ENCODE data around the gene FBLN2. TPM values are rescaled to one million over a fixed set of nuclear protein-coding genes. Genes with fewer than 3 reads are reported as not detected.

FBLN2 gene
- total and polyA plus RNA-seq, 5 donors, result 124 to 323 (median 257) TPM

DNA sequence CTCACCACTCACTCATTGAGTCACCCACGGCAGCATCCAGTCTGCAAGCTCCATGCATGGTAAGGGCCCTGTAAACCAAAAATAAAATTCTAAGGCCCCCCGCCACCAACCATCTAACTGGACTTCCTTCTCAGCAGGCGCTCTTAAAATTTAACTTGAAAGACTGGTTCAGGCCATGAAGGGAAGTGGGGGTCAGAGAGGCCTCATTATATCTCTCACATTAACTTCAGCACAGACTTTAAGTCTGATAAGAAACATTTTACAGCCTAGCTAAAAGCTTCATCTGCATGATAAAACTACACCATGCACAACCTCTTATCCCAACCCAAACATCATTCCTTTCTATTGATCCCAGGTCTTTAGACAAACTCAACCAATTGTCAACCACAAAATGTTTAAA is 38.5 kb downstream of the FBLN2 start:
- Histone ChIP-seq H3K4me3 (ENCODE audit: low read length) (no peak overlapping the region), H3K27ac (ENCODE audit: low read length) (no peak overlapping the region), H3K27me3 (ENCODE audit: control insufficient read depth, insufficient read depth) (no peaks in the 10 kb centered on the region), H3K9me3 (ENCODE audit: control insufficient read depth, low read length) (no peaks in the 10 kb centered on the region), H3K4me1 (ENCODE audit: control insufficient read depth, insufficient read depth, low read length) (no peaks in the 10 kb centered on the region)
- ATAC-seq (no peak), DNase-seq (no peak)
- WGBS, result 76% methylated on average over 3 of the region's 3 CpGs
- intact Hi-C loops (cut with DNase I), result no loop called here

- no peaks in the 10 kb centered on the region for H3K4me1 ChIP-seq (ENCODE audit: control insufficient read depth, insufficient read depth, low read length)
- intact Hi-C loops (cut with DNase I), result no loop called here
- H3K27ac ChIP-seq (ENCODE audit: low read length), result no peak overlapping the region
- WGBS, result 75% methylated on average over 16 of the region's 16 CpGs
- H3K27me3 ChIP-seq (ENCODE audit: control insufficient read depth, insufficient read depth), result no peaks in the 10 kb centered on the region
- H3K4me3 ChIP-seq (ENCODE audit: low read length), result no peak overlapping the region
- no peaks in the 10 kb centered on the region for H3K9me3 ChIP-seq (ENCODE audit: control insufficient read depth, low read length)
- ATAC-seq (no peak), DNase-seq (peak in 2 of 3 donors; percentile 52 to 55)
Observed at GRCh38 chr3:13588221-13588701, 39.3 kb downstream of the FBLN2 start.

GRCh38 chr3:13588993-13589392 is 40.1 kb downstream of the FBLN2 start:
- no peak overlapping the region for H3K27ac ChIP-seq (ENCODE audit: low read length)
- ATAC-seq, result no peak
- 74% methylated on average over 4 of the region's 4 CpGs for WGBS

GRCh38 chr3:13590841-13591520 is 42.1 kb downstream of the FBLN2 start:
- 89% methylated on average over 3 of the region's 3 CpGs for WGBS
- no peak for ATAC-seq
- no peaks in the 10 kb centered on the region for H3K27me3 ChIP-seq (ENCODE audit: control insufficient read depth, insufficient read depth)

More at GRCh38 chr3:13588993-13589392, 40.1 kb downstream of the FBLN2 start:
- H3K4me1 ChIP-seq (ENCODE audit: control insufficient read depth, insufficient read depth, low read length), result no peaks in the 10 kb centered on the region
- no peaks in the 10 kb centered on the region for H3K9me3 ChIP-seq (ENCODE audit: control insufficient read depth, low read length)
- no peaks in the 10 kb centered on the region for H3K27me3 ChIP-seq (ENCODE audit: control insufficient read depth, insufficient read depth)
- no peak for DNase-seq
- H3K4me3 ChIP-seq (ENCODE audit: low read length), result no peak overlapping the region
- intact Hi-C loops (cut with DNase I), result no loop called here

DNA sequence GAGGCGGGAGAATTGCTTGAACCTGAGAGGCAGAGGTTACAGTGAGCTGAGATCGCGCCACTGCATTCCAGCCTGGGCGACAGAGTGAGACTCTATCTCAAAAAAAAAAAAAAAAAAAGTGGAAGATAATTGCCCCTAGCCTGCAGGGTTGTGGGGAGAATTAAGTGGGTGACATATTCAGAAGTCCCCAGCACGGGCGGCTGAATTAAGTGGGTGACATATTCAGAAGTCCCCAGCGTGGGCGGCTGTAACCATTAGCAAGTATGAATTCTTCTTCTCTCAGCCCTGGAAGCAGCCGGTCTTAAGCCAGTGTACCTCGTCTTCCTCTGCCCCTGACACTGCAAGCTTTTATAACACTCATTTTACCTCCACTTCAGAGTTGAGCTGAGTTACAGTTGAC is 44.7 kb downstream of the FBLN2 start:
- peak in 1 of 3 donors; percentile 15 for DNase-seq
- H3K4me3 ChIP-seq (ENCODE audit: low read length), result no peak overlapping the region
- H3K27me3 ChIP-seq (ENCODE audit: control insufficient read depth, insufficient read depth), result no peaks in the 10 kb centered on the region
- ATAC-seq, result no peak
- H3K27ac ChIP-seq (ENCODE audit: low read length), result no peak overlapping the region
- 84% methylated on average over 10 of the region's 10 CpGs for WGBS
- intact Hi-C loops (cut with DNase I), result no loop called here
- no peaks in the 10 kb centered on the region for H3K9me3 ChIP-seq (ENCODE audit: control insufficient read depth, low read length)
- H3K4me1 ChIP-seq (ENCODE audit: control insufficient read depth, insufficient read depth, low read length), result no peaks in the 10 kb centered on the region

More at GRCh38 chr3:13590841-13591520, 42.1 kb downstream of the FBLN2 start:
- Histone ChIP-seq H3K9me3 (ENCODE audit: control insufficient read depth, low read length) (no peaks in the 10 kb centered on the region), H3K4me3 (ENCODE audit: low read length) (no peak overlapping the region), H3K27ac (ENCODE audit: low read length) (no peak overlapping the region), H3K4me1 (ENCODE audit: control insufficient read depth, insufficient read depth, low read length) (no peaks in the 10 kb centered on the region)
- no peak for DNase-seq
- intact Hi-C loops (cut with DNase I), result no loop called here

GRCh38 chr3:13594146-13594545 is 45.2 kb downstream of the FBLN2 start:
- intact Hi-C loops (cut with DNase I), result no loop called here
- DNase-seq (peak in 1 of 3 donors; percentile 12), ATAC-seq (no peak)
- WGBS, result 74% methylated on average over 8 of the region's 8 CpGs
- Histone ChIP-seq H3K9me3 (ENCODE audit: control insufficient read depth, low read length) (no peaks in the 10 kb centered on the region), H3K27ac (ENCODE audit: low read length) (no peak overlapping the region), H3K4me1 (ENCODE audit: control insufficient read depth, insufficient read depth, low read length) (peaks cover 2% of the 10 kb centered on the region), H3K27me3 (ENCODE audit: control insufficient read depth, insufficient read depth) (no peaks in the 10 kb centered on the region), H3K4me3 (ENCODE audit: low read length) (no peak overlapping the region)

- peaks cover 2% of the 10 kb centered on the region for H3K4me1 ChIP-seq (ENCODE audit: control insufficient read depth, insufficient read depth, low read length)
- 49% methylated on average over 10 of the region's 10 CpGs for WGBS
- DNase-seq (peak in 1 of 3 donors; percentile 51), ATAC-seq (peak in 1 of 2 donors; percentile 9)
- H3K4me3 ChIP-seq (ENCODE audit: low read length), result no peak overlapping the region
- no peaks in the 10 kb centered on the region for H3K9me3 ChIP-seq (ENCODE audit: control insufficient read depth, low read length)
- intact Hi-C loops (cut with DNase I), result no loop called here
- no peaks in the 10 kb centered on the region for H3K27me3 ChIP-seq (ENCODE audit: control insufficient read depth, insufficient read depth)
- no peak overlapping the region for H3K27ac ChIP-seq (ENCODE audit: low read length)
Observed at GRCh38 chr3:13594991-13595421, 46.1 kb downstream of the FBLN2 start.

DNA sequence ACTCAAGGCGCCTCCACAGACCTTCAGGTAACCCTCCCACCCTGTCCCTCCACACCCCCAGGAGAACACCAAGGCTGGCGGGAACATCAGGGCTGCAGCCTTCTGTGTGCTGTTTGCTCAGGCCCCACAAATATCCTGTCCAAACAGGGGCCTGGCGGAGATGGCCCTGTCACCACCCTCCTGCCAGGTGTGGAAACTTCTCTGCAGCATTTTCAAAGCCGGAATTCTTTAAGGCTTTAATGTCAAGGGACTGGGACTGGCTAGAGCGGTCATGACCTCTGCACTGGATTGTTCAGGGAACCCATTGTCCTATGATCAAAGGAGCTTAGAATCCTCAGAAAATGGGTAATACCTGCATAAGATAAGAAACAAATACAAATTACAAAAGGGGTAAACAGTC is 46.6 kb downstream of the FBLN2 start:
- intact Hi-C loops (cut with DNase I), result no loop called here
- H3K27me3 ChIP-seq (ENCODE audit: control insufficient read depth, insufficient read depth), result no peaks in the 10 kb centered on the region
- peaks cover 2% of the 10 kb centered on the region for H3K4me1 ChIP-seq (ENCODE audit: control insufficient read depth, insufficient read depth, low read length)
- no peaks in the 10 kb centered on the region for H3K9me3 ChIP-seq (ENCODE audit: control insufficient read depth, low read length)
- DNase-seq (peak in 1 of 3 donors; percentile 11), ATAC-seq (no peak)
- H3K27ac ChIP-seq (ENCODE audit: low read length), result no peak overlapping the region
- 81% methylated on average over 5 of the region's 5 CpGs for WGBS
- no peak overlapping the region for H3K4me3 ChIP-seq (ENCODE audit: low read length)

DNA sequence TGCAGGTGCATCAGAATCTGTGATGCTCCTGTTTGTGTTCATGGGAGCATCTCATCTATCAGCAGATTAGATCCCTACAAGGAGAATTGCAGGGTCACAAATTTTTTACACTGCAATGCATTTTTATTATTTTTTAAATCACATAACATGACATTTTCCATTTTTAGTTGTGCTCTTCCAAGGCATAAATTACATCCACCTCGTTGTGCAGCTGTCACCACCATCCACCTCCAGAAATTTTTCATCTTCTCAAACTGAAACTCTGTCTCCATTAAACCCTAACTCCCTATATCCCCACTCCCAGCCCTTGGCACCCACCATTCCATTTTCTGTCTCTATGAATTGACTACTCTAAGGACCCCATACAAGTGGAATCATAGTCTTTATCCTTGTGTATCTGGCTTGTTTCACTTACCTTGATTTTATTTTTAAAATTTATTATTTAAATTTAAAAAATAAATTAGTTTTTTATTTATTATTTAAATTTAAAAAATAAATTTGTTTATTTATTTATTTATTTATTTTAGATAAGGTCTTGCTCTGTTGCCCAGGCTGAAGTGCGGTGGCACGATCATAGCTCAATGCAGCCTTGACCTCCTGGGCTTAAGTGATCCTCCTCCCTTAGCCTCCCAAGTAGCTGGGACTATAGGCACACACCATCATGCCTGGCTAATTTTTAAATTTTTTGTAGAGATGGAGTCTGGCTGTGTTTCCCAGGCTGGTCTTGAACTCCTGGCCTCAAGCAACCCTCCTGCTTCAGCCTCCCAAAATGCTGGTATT is 47.7 kb downstream of the FBLN2 start:
- intact Hi-C loops (cut with DNase I), result no loop called here
- WGBS, result 88% methylated on average over 3 of the region's 3 CpGs
- Histone ChIP-seq H3K9me3 (ENCODE audit: control insufficient read depth, low read length) (no peaks in the 10 kb centered on the region), H3K27ac (ENCODE audit: low read length) (no peak overlapping the region), H3K4me1 (ENCODE audit: control insufficient read depth, insufficient read depth, low read length) (peaks cover 2% of the 10 kb centered on the region), H3K4me3 (ENCODE audit: low read length) (no peak overlapping the region), H3K27me3 (ENCODE audit: control insufficient read depth, insufficient read depth) (no peaks in the 10 kb centered on the region)
- DNase-seq, result no peak
- no peak for ATAC-seq

DNA sequence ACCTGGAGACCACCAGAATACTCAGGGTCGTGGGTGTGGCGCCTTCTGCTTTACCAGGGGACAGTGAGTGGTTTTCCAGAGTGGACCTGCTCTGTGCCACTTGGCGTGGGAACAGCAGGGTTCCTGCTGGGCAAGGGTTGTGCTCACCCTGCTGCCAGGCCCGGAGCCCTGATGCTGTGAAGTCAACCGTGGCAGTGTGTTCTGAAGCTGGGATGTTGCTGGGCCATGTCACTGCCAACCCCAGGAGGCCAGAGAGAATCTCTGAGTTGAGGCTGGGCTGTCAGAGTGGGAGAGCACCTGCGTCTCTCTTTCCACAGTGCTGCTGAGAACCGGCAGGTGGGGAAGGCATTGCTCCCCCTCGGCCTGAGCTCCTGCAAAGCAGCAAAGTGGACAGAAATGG is 48.7 kb downstream of the FBLN2 start:
- Histone ChIP-seq H3K4me3 (ENCODE audit: low read length) (no peak overlapping the region), H3K9me3 (ENCODE audit: control insufficient read depth, low read length) (no peaks in the 10 kb centered on the region), H3K4me1 (ENCODE audit: control insufficient read depth, insufficient read depth, low read length) (peaks cover 2% of the 10 kb centered on the region), H3K27ac (ENCODE audit: low read length) (no peak overlapping the region), H3K27me3 (ENCODE audit: control insufficient read depth, insufficient read depth) (no peaks in the 10 kb centered on the region)
- peak in 1 of 3 donors; percentile 43 for DNase-seq
- 81% methylated on average over 8 of the region's 8 CpGs for WGBS
- no peak for ATAC-seq
- intact Hi-C loops (cut with DNase I), result no loop called here

DNA sequence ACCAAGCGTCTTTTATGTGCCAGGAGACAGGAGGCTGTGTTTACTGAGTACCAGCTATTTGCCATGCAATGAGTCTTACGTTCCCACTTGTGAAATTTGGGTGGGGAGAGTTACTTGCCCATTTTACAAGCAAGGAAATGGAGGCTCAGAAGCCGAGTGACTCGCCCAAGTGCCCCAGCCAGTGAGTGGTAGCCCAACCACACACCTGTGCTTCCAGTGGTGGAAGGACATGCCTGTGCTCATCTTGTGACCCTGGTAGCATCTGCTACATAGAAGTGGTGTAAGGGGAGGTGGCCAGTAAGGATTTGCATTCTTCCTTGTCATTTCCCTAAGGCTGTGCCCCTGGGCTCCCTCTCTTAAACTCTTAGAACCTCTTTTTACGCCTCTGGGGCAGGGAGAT is 49.3 kb downstream of the FBLN2 start:
- no peak for ATAC-seq
- intact Hi-C loops (cut with DNase I), result no loop called here
- H3K4me1 ChIP-seq (ENCODE audit: control insufficient read depth, insufficient read depth, low read length), result peaks cover 2% of the 10 kb centered on the region
- H3K27me3 ChIP-seq (ENCODE audit: control insufficient read depth, insufficient read depth), result no peaks in the 10 kb centered on the region
- no peak for DNase-seq
- no peak overlapping the region for H3K27ac ChIP-seq (ENCODE audit: low read length)
- WGBS, result 89% methylated on average over 5 of the region's 5 CpGs
- no peak overlapping the region for H3K4me3 ChIP-seq (ENCODE audit: low read length)
- no peaks in the 10 kb centered on the region for H3K9me3 ChIP-seq (ENCODE audit: control insufficient read depth, low read length)

All from right cardiac atrium (tissue), 5 donors.